Ovary (tissue), 3 donors: ENCODE data around the gene GRM8.

Source experiments
- POLR2A ChIP-seq: fragments of 450-650 bp; IDR thresholded peaks from one replicate; pipeline ENCODE4 v1.6.1; 2017; ENCODE audit warnings: antibody characterized with exemption, mild to moderate bottlenecking, moderate library complexity
- TF ChIP-seq, protein P1 (sequence below), 3 donors: fragments of 450-650 bp in 2 of 3; fragments of 200-600 bp in 1 of 3; IDR thresholded peaks; one replicate each; pipeline versions ENCODE4 v1.5.1 to v1.8.0; 2016 to 2022; ENCODE audit warnings: antibody characterized with exemption in 3 of 3, mild to moderate bottlenecking in 1 of 3
- donor health status: DM: no; HTN: no; CAD: no.

DNA sequence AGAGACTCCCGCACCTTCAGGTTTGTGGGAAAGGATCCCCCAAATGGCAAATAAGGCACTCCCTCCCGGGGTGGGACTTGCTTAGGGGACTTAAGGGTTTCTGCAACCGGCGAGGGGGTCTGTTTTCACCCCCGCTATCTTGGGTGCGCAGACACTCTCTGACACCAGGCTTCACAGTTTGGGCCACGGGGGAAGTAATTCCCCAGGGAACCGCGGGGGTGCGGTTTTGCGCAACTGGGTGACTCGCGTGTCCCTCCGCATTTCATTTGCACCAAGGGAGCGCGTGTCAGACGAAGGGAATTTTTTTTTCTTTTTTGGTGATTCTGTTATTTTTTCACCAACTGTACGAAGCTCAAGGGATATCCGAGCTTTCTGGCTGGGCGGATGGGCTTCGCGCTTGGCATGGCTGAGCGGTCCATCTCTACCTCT lies 1.7 kb downstream of the GRM8 start:
- no peak for TF ChIP-seq POLR2A
- TF ChIP-seq, protein P1, sequence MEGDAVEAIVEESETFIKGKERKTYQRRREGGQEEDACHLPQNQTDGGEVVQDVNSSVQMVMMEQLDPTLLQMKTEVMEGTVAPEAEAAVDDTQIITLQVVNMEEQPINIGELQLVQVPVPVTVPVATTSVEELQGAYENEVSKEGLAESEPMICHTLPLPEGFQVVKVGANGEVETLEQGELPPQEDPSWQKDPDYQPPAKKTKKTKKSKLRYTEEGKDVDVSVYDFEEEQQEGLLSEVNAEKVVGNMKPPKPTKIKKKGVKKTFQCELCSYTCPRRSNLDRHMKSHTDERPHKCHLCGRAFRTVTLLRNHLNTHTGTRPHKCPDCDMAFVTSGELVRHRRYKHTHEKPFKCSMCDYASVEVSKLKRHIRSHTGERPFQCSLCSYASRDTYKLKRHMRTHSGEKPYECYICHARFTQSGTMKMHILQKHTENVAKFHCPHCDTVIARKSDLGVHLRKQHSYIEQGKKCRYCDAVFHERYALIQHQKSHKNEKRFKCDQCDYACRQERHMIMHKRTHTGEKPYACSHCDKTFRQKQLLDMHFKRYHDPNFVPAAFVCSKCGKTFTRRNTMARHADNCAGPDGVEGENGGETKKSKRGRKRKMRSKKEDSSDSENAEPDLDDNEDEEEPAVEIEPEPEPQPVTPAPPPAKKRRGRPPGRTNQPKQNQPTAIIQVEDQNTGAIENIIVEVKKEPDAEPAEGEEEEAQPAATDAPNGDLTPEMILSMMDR (IDR thresholded peaks at IDR 0.05), result no peak
